T-helper 22 cell (primary cell): ENCODE data around the gene SLC6A17.

Experiments
- DNase-seq: peaks from one replicate; pipeline ENCODE4 v3.0.0-alpha.2; 2020; ENCODE audit warnings: low read depth

SLC6A17 gene

GRCh38 chr1:110150330-110151174 lies at the start of gene SLC6A17:
Gene SLC6A17, plus strand, starts transcription at chr1:110150494. Its CDS starts 16,436 bp downstream, at chr1:110166930.
- DNase-seq, result no peak

- DNase-seq, result no peak
Measured at GRCh38 chr1:110102081-110102480, 48.2 kb upstream of the SLC6A17 start.

GRCh38 chr1:110106013-110106941 lies 44.0 kb upstream of the SLC6A17 start:
- peak; percentile 12 for DNase-seq

- DNase-seq, result no peak
Measured at GRCh38 chr1:110107867-110108469, 42.3 kb upstream of the SLC6A17 start.

- no peak for DNase-seq
Measured at GRCh38 chr1:110111081-110111480, 39.2 kb upstream of the SLC6A17 start.

GRCh38 chr1:110112143-110112542 lies 38.2 kb upstream of the SLC6A17 start, which contains the start of gene UBL4B:
Gene UBL4B, plus strand, starts transcription at chr1:110112443. Its CDS starts 92 bp downstream, at chr1:110112535.
- DNase-seq, result no peak

GRCh38 chr1:110112656-110113055 lies 37.6 kb upstream of the SLC6A17 start:
- no peak for DNase-seq

- DNase-seq, result no peak
Measured at GRCh38 chr1:110113551-110113950, 36.7 kb upstream of the SLC6A17 start.

- DNase-seq, result no peak
Measured at GRCh38 chr1:110114173-110114572, 36.1 kb upstream of the SLC6A17 start.

GRCh38 chr1:110114784-110115183 lies 35.5 kb upstream of the SLC6A17 start:
- DNase-seq, result no peak

GRCh38 chr1:110118636-110119396 lies 31.5 kb upstream of the SLC6A17 start:
- no peak for DNase-seq

GRCh38 chr1:110119843-110120242 lies 30.5 kb upstream of the SLC6A17 start:
- no peak for DNase-seq

- no peak for DNase-seq
Measured at GRCh38 chr1:110120960-110121561, 29.2 kb upstream of the SLC6A17 start.

GRCh38 chr1:110123224-110123623 lies 27.1 kb upstream of the SLC6A17 start:
- no peak for DNase-seq

- no peak for DNase-seq
Measured at GRCh38 chr1:110125810-110126209, 24.5 kb upstream of the SLC6A17 start.

- DNase-seq, result no peak
Measured at GRCh38 chr1:110130113-110130591, 20.1 kb upstream of the SLC6A17 start.

GRCh38 chr1:110130989-110131388 lies 19.3 kb upstream of the SLC6A17 start:
- no peak for DNase-seq

- no peak for DNase-seq
Measured at GRCh38 chr1:110132682-110133081, 17.6 kb upstream of the SLC6A17 start.

GRCh38 chr1:110133436-110133835 lies 16.9 kb upstream of the SLC6A17 start:
- no peak for DNase-seq

- no peak for DNase-seq
Measured at GRCh38 chr1:110134050-110134595, 16.2 kb upstream of the SLC6A17 start.

- DNase-seq, result no peak
Measured at GRCh38 chr1:110135246-110135645, 15.0 kb upstream of the SLC6A17 start.
